NCI-H2107 (cell line): ENCODE measurements around the gene TMCC2.
"Not testable (repeated sequence)": the region's sequence is repeated elsewhere in the genome, so short reads cannot be mapped to it uniquely, and the experiment has no call there.

ENCODE experiments used
- DNase-seq: peaks from one replicate; lab custom pipeline; 2025; lab: John Stamatoyannopoulos, UW

TMCC2 gene

GRCh38 chr1:205283270-205284147 lies 55.8 kb downstream of the TMCC2 start:
- no peak for DNase-seq

DNA sequence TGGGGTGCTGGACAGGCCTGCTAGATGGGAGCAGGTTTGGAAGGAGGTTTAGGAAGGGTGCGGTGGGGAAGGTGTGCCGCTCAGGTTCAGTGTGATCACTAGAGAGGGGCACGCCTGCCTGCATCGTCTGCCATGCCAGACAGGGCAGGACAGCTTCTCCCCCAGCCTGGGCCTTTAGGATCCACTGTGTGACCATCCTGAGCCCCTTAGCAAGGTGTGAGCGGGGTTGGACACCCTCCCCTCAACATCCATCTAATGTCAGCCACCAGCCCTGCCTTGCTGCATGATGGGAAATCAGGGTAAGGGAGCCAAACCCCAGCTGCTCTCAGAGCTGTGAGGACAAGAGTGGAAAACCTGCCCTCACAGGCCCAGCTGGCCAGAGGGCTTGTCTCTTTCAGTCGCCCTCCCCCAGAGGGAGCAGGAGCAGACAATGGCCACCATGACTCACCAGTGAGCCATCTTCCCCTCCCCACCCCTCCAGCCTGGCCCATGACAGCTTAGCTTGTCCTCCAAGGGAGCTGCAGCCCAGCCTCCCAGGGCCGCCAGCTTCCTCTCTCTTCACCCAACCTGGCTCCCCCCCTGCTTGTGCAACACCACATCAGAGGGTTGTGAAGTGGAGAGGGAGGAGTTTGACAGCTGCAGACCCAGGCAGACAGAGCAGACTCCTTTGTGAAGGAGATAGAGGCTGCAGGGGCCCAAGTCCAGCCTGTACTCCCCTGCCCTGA lies 56.8 kb downstream of the TMCC2 start:
- peak; percentile 91 for DNase-seq

DNA sequence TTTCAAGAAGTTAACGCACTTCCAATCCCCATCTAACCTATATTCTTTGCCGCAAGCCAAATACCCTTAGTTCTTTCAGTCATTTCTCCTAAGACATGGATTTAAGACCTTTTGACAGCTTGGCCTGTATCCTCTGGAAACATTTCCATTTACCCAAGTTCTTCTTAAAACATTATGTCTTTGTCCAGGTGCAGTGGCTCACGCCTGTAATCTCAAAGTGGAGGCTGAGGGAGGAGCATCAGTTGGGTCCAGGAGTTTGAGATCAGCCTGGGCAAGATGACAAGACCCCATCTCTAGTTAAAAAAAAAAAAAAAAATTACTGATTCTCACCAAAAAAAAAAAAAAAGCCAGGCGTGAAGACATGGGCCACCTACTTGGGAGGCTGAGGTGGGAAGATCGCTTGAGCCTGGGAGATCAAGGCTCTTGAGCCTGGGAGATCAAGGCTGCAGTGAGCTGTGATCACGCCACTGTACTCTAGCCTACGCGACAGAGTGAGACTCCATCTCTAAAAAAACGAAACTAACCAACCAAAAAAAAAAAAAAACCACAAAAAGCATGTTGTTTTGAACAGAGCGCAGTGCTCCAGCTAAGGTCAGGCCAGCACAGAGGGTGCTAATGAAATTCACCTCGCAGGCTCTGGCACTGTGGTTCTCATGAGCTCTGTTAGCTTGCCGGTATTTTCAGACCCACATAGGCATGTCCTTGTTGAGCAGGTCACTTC lies 57.8 kb downstream of the TMCC2 start:
- peak; percentile 53 for DNase-seq

GRCh38 chr1:205286335-205286950 lies 58.7 kb downstream of the TMCC2 start:
- no peak for DNase-seq

DNA sequence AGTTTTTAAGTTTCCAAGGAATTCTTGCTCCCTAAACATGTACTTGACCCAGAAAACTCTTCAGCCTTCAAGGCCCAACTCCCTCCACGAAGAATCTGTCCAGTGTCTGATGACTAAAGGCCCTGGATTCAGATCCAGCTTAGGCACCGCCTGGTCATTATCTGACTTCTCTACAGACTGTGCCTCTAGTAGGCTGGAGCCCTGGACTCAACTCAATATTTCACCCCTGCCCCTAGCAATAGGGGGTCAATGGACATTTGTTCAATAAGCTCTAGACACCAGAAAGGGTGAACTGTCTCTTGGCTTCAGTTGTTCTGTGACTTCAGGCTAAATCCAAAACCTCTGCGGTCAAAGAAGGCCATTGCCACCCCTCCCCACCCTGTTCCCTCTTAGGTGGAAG lies 59.3 kb downstream of the TMCC2 start:
- DNase-seq: no peak

GRCh38 chr1:205287767-205288559 lies 60.2 kb downstream of the TMCC2 start:
- DNase-seq: no peak

DNA sequence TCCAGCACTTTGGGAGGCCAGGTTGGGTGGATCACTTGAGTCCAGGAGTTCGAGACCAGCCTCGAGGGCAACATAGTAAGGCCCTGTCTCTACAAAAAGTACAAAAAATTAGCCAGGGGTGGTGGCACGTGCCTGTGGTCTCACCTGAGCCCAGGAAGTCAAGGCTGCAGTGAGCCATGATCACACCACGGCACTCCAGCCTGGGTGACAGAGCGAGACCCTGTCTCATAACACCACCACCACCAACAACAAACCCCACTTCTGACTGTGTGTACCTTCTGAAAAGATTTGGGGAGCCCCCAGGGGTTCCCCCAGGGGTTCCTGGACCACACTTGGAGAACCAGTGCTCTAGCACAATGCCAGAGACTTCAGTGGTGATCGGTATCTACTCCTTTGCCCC lies 63.9 kb downstream of the TMCC2 start:
- no peak for DNase-seq

DNA sequence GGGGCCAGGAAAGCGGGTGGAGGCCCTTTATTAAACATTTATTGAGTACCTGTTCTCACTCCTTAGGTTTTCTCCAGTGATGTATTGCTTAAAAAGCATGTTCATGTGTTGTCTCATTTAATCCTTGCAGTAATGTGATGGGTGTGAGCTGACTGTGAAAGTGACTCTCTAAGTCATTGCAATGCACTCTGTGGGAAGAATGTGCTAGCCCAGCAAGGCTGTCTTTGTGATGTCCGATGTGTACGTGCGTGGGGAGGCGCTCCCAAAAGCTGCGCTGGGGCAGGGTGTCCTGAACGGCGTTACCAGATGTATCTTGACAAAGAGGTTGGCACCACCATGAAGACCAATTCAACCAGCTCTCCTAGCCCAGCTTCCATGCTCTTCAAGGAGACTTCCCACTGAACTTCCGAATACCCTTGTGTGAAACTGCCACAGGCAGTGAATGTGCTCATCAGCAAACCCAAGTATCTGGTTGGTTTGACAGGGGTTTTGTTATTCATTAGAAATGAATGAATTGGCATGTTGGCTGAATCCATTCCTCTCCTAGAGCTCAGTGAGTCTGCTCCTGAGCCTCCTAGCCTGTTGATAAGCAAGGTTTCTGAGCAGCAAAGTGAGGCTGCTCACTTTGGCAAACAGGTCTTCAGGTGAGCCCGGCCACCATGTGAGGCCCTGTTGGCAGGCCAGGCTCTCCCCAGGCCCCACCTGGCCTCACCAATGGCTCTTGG lies 65.8 kb downstream of the TMCC2 start:
- no peak for DNase-seq

GRCh38 chr1:205294175-205294917 lies 66.6 kb downstream of the TMCC2 start:
- DNase-seq: no peak

DNA sequence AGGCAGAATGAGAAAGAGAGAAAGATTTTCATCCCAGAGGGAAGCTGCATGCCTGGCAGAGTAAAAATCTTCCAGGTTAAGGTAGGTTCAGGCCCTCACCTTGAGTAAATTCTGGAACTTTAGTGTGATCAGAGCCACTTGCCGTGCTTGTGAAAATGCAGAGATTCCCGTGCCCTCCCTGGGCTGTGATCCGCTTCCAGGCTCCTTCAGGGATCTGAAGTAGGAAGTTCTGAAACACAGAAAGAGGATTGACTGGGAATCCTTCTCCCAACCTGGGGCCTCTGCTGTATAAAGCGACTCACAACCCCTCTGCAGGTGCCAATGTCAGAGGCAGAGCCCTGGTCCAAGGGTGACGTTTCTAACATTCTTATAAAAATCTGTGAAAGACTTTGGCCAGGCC lies 67.2 kb downstream of the TMCC2 start:
- no peak for DNase-seq

DNA sequence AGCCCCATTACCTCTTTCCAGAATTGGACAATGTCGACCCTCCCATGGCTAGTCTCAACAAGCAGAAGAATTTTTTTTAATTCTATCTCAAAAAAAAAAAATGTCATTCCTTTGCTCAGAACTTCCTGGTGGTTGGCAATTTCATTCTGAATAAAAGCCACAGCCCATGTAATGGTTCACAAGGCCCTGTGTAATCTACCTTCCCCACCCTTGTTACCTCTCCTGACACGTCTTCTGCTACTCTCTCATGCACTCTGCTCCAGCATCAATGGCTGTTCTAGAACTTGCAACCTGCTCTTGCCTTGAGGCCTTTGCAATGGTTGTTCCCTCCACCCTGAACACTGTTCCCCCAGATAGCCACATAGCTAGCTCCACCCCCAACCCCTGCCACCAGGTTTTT lies 68.4 kb downstream of the TMCC2 start:
- no peak for DNase-seq

- DNase-seq: not testable (repeated sequence)
Measured at GRCh38 chr1:205297546-205298177, 69.9 kb downstream of the TMCC2 start.

DNA sequence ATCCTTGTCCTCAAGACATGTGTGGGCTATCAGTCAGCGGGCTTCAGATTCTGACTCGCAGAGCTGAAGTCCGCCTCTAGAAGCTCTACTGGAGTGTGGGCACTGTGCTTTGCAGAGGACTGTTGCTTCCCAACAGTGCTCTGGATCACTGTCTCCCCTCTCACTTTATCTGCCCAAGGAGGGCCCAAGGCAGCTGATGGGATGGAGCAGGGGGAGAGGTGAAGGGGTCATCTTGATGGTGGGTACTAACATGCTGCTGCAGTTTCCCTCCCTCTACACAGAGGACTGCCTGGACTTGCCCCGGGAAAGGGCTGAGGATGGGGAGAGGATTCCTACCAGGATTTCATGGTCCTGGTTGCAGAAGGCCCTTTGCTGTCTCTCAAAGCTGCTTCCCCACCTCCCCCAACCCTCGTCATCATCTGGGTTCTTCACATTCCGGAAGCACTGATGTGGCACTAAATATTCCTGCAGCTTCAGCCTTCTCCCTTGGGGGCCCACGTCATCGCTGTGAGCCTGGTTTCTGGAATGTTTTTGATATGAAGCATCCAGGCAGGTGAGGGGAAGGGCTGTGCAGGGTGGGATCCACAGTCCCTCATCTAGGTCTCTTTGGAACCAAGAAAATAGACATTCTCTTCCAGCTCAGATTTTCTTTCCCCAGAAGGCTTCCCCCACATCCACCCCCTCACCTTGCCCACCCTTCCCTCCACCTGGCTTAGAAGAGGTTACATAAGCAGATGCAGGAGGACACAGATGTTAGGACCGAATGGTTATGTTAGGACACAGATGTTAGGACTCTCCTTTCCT lies 70.6 kb downstream of the TMCC2 start:
- peak; percentile 63 for DNase-seq

DNA sequence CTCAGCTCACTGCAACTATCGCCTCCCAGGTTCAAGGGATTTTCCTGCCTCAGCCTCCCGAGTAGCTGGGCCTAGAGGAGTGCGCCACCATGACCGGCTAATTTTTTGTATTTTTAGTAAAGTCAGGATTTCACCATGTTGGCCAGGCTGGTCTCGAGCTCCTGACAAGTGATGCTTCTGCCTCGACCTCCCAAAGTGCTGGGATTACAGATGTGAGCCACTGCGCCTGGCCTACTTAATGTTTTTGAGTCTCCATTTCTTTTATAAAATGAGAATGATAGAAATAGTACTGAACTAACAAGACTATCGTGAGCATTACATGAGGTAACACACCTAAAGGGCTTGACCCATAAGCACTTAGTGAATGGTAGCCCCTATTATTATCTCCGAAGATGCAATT lies 72.4 kb downstream of the TMCC2 start:
- no peak for DNase-seq

DNA sequence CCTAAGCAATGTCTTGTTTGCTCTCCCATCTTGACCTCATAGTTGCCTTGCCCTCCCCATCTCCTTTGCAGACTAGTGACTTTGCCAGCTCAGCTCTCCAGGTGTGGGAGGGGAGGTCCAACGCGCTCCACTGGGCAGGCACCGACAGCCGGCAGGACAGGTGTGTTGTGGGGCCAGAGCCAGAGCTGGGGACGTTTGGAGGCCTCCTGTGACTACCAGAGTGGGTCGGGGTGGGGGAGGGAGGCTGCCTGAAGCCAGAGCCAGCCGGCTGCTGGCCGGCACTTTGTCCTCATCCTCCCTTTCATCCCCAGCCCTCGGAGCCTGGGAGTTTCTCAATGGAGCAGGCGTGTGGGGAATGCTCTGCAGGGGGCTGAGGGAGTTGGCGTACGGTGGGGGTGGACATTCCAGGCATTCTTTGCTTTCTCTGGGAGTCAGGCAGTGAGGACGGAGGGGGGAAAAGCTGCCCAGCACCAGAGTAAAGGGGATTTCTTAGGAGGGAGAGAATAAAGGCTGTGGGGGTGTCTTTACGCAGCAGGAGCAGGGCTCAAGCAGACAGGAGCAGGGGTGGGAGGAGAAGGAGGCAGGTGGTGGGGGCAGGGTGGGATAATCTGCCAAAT lies 73.6 kb downstream of the TMCC2 start:
- DNase-seq: peak; percentile 87

DNA sequence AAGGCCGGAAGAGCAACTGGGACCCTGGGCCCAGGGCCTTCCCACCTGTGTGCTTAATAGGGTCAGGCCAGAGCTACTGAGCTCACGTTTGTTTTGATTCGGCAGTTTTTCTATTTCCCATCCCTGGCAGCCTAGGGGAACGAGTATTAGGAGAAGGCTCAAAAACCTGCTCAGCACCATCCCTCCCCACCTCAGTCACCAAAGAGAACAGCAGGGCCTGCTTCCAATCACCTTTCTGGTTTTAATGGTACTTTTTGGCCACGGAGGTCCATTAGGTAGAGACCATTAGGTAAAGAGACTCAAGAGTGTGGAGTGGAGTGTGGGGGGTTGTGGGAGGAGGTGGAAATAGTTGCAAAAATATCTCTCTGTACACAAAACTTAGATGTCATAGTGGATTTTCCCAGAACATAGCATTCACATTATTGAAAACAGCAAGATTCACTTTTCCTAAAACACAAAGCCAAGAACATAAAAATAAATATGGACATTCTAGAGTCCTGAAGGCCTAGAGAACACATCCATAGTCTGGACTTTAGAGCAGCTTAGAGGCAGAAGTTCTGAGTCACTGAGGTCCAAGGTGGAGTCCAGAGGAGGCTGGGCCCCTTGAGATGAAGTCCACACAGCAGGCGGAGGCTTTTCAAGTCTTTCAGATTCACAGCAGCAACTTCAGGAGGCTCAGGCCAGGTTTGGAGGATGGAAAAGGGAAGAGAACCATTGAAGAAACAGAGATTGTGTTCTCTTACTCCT lies 74.3 kb downstream of the TMCC2 start:
- no peak for DNase-seq

GRCh38 chr1:205303247-205303888 lies 75.6 kb downstream of the TMCC2 start:
- no peak for DNase-seq
